ENCODE results near the gene GDPD5.

Gene GDPD5

GRCh38 chr11:75473684-75474083, 52.1 kb downstream of the GDPD5 start:
- TF ChIP-seq EZH2 (IDR thresholded peaks at IDR 0.05; ENCODE audit: borderline replicate concordance, low read depth, low read length, severe bottlenecking) (no peak), CTCF (IDR thresholded peaks at IDR 0.05; ENCODE audit: borderline replicate concordance, extremely low read depth, low read length, poor library complexity, severe bottlenecking) (no peak)
- Histone ChIP-seq H3K9ac (ENCODE audit: low read depth, low read length) (no peak overlapping the region), H3K9me3 (ENCODE audit: insufficient read depth, low read length, severe bottlenecking) (no peaks in the 10 kb centered on the region), H3K4me2 (ENCODE audit: insufficient read depth, low read length) (no peak overlapping the region), H3K79me2 (ENCODE audit: insufficient read depth, low read length) (no peaks in the 10 kb centered on the region), H4K20me1 (ENCODE audit: insufficient read depth, low read length) (no peaks in the 10 kb centered on the region), H3K4me3 (ENCODE audit: low read depth in 1 of 2, low read length in 2 of 2) (no peak overlapping the region), H3K4me1 (ENCODE audit: insufficient read depth, low read length) (peaks cover 21% of the 10 kb centered on the region), H3K36me3 (ENCODE audit: insufficient read depth, low read length) (no peaks in the 10 kb centered on the region), H3K27me3 (ENCODE audit: insufficient read depth, low read length, poor library complexity) (no peaks in the 10 kb centered on the region), H2AFZ (ENCODE audit: low read depth, low read length) (no peak overlapping the region), H3K27ac (ENCODE audit: low read length) (no peak overlapping the region)
- no peak for DNase-seq
- ATAC-seq (ENCODE audit: insufficient read depth, low read depth), result no peak

DNA sequence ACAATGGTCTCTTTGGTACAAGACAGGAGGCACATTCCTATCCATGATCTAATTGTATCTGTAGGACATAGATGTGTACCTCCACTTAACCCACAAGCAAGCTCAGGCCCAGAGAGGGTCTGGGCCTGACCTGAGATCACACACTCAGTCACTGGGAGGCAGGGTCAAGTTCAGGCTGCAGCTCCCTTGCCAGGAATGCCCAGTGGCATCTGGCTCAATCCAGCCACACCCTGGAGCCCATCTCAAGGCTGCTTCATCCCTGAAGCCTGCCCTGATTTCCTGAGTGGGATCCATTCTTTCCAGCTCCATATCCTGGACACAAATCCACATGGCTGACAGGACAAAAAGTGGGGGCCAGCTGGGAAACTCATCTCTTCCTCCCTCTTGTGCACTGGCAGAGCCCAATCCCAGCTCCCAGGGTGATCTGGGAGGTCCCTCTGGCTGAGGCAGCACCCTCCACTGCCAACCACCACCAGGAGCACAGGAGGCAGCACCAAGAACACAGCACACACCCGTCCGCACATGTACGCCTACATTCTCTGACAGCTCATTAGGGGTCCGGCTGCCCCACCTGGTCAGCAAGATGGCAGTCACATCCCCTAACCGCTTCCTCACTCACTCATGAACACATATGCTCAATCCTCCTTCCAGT, 53.5 kb downstream of the GDPD5 start:
- no peak overlapping the region for H3K27ac ChIP-seq (ENCODE audit: low read length)
- no peak overlapping the region for H3K4me3 ChIP-seq (ENCODE audit: low read depth in 1 of 2, low read length in 2 of 2)
- H3K79me2 ChIP-seq (ENCODE audit: insufficient read depth, low read length), result no peaks in the 10 kb centered on the region
- no peak for DNase-seq
- no peak overlapping the region for H3K9ac ChIP-seq (ENCODE audit: low read depth, low read length)
- no peak for ATAC-seq (ENCODE audit: insufficient read depth, low read depth)
- TF ChIP-seq CTCF (IDR thresholded peaks at IDR 0.05; ENCODE audit: borderline replicate concordance, extremely low read depth, low read length, poor library complexity, severe bottlenecking) (no peak), EZH2 (IDR thresholded peaks at IDR 0.05; ENCODE audit: borderline replicate concordance, low read depth, low read length, severe bottlenecking) (no peak)
- peaks cover 21% of the 10 kb centered on the region for H3K4me1 ChIP-seq (ENCODE audit: insufficient read depth, low read length)
- H2AFZ ChIP-seq (ENCODE audit: low read depth, low read length), result no peak overlapping the region
- H3K36me3 ChIP-seq (ENCODE audit: insufficient read depth, low read length), result no peaks in the 10 kb centered on the region
- H3K4me2 ChIP-seq (ENCODE audit: insufficient read depth, low read length), result no peak overlapping the region
- no peaks in the 10 kb centered on the region for H3K9me3 ChIP-seq (ENCODE audit: insufficient read depth, low read length, severe bottlenecking)
- no peaks in the 10 kb centered on the region for H3K27me3 ChIP-seq (ENCODE audit: insufficient read depth, low read length, poor library complexity)
- no peaks in the 10 kb centered on the region for H4K20me1 ChIP-seq (ENCODE audit: insufficient read depth, low read length)

- no peak overlapping the region for H3K9ac ChIP-seq (ENCODE audit: low read depth, low read length)
- no peak overlapping the region for H3K27ac ChIP-seq (ENCODE audit: low read length)
- no peak overlapping the region for H2AFZ ChIP-seq (ENCODE audit: low read depth, low read length)
- H3K79me2 ChIP-seq (ENCODE audit: insufficient read depth, low read length), result no peaks in the 10 kb centered on the region
- ATAC-seq (ENCODE audit: insufficient read depth, low read depth), result no peak
- DNase-seq, result no peak
- no peaks in the 10 kb centered on the region for H3K27me3 ChIP-seq (ENCODE audit: insufficient read depth, low read length, poor library complexity)
- TF ChIP-seq EZH2 (IDR thresholded peaks at IDR 0.05; ENCODE audit: borderline replicate concordance, low read depth, low read length, severe bottlenecking) (no peak), CTCF (IDR thresholded peaks at IDR 0.05; ENCODE audit: borderline replicate concordance, extremely low read depth, low read length, poor library complexity, severe bottlenecking) (no peak)
- H3K4me3 ChIP-seq (ENCODE audit: low read depth in 1 of 2, low read length in 2 of 2), result no peak overlapping the region
- H3K9me3 ChIP-seq (ENCODE audit: insufficient read depth, low read length, severe bottlenecking), result no peaks in the 10 kb centered on the region
- H4K20me1 ChIP-seq (ENCODE audit: insufficient read depth, low read length), result no peaks in the 10 kb centered on the region
- no peak overlapping the region for H3K4me2 ChIP-seq (ENCODE audit: insufficient read depth, low read length)
- peaks cover 18% of the 10 kb centered on the region for H3K4me1 ChIP-seq (ENCODE audit: insufficient read depth, low read length)
- H3K36me3 ChIP-seq (ENCODE audit: insufficient read depth, low read length), result no peaks in the 10 kb centered on the region
Observed at GRCh38 chr11:75471176-75471973, 54.4 kb downstream of the GDPD5 start.
